ENCODE data around the gene HORMAD2.
"Not testable (repeated sequence)": the region's sequence is repeated elsewhere in the genome, so short reads cannot be mapped to it uniquely, and the experiment has no call there.

Gene HORMAD2

GRCh38 chr22:30193031-30193775 is 112.9 kb downstream of the HORMAD2 start:
- no peak for DNase-seq

GRCh38 chr22:30195245-30196140 is 115.2 kb downstream of the HORMAD2 start:
- DNase-seq, result no peak

DNA sequence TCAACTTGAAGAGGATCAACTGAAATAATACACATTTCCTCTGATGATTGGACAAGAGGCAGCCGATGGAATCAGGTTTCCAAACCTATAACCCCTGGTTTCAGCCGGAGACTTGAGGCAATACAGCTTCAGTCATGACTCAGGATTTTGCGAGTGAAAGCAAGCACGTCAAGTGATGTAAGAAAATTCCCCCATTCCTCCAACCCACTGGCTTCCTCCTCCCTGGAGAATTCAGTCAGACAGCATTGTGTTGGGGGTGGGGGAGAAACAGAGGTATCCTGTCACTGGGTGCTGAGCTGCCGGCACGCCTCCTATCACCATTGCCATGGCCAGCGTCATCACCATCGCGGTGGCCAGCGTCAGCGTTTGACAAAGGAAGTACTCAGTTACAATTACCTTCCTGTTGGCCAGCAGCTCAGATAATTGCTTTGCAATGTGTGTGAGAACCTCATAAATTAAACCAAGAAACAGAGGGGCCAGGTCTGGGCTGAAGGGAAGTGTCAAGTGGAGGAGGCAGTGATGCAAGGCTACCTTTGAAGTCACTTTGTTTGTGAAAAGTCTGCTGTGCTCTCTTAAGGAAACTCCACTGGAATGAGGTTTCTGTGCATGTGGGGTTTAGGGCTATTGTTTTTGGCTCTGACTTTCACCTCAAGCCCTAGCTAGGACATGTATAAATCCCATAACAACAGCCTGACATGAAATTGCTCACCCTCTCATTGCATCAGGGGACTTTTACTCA is 116.0 kb downstream of the HORMAD2 start:
- DNase-seq, result peak; percentile 53

DNA sequence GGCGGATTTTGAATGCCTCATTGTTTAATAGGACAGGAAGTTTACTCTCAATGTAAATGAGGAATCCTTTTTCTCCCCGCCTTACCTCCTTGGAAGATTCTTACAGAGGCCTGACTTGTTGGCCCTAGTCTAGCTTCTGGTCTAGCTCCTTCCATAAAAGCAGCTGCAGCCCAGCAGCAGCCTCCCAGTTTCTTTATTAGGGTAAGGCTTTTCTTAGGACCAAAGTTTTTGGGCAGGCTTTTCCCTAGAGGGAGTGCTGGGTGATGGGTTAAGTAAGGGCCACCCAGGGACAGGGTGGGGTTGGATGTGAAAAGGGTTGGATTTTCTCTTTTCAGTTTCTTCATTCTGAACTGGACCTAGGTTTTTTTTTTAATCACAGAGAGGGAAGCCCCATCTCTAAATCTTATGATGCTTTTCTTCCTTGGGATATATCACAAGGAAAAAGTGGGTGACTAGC is 116.6 kb downstream of the HORMAD2 start:
- DNase-seq, result no peak

DNA sequence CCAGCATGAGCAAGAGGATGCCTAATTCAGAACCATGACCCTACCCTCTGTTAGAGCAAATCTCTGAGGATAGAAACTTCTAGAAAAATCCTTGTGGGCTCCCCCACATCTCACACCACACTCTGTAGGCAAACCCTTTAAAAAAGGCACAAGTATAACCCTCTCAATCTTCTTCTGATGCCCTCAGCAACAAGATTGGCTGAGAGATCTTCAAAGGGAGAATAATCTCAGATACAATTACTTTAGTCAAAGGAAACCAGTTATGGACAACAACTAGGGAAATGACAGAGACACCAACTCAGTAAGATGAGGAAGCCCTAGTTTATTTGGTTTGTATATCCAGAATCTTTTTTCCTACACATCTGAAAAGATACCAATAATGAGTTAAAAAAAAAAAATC is 117.1 kb downstream of the HORMAD2 start:
- no peak for DNase-seq

- no peak for DNase-seq
These were observed 118.0 kb downstream of the HORMAD2 start for GRCh38 chr22:30198152-30198825.

- no peak for DNase-seq
These were observed 118.7 kb downstream of the HORMAD2 start for GRCh38 chr22:30198921-30199320.

- not testable (repeated sequence) for DNase-seq
These were observed 120.6 kb downstream of the HORMAD2 start for GRCh38 chr22:30200905-30201304.

DNA sequence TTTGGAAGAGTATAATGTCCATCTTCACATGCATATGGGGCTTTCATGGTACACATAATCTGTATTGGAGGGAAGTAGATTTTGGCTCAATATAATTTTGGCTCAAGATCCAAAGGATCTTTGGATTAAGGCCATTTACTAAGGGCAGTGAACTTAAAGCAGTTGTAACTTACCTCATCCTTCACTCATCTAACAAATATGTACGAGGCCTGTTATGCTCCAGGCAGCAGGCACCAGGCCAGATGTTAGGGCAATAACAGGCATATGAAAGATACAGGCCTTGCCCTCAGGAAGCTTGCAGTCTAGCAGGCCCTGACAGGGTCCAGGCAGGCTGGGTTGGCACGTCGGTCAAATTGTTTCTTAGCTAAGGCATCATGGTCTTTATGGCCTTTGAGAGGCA is 121.7 kb downstream of the HORMAD2 start:
- no peak for DNase-seq

DNA sequence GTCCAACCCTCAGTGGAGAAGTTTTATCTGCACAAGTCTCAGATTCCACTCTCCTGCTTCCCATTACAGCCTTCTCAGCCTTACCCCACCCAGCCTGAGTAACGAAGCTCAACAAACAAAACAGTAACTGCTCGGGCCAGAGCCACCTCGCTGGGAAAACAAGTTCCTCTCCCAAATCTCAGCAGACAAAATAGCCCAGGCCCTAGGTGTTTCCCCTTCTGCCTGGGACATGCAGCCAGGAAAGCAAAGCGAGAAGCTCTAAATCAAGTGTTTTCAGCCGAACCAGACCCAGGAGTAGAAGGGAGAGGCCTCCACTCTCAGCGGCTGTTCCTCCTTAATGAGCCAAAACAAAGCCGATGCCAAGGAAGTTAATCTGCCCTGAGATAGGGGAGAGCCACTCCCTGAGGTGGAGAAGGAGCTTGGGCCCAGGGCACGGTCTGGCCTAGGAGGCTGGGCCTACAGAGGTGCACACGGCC is 122.3 kb downstream of the HORMAD2 start:
- DNase-seq, result no peak

DNA sequence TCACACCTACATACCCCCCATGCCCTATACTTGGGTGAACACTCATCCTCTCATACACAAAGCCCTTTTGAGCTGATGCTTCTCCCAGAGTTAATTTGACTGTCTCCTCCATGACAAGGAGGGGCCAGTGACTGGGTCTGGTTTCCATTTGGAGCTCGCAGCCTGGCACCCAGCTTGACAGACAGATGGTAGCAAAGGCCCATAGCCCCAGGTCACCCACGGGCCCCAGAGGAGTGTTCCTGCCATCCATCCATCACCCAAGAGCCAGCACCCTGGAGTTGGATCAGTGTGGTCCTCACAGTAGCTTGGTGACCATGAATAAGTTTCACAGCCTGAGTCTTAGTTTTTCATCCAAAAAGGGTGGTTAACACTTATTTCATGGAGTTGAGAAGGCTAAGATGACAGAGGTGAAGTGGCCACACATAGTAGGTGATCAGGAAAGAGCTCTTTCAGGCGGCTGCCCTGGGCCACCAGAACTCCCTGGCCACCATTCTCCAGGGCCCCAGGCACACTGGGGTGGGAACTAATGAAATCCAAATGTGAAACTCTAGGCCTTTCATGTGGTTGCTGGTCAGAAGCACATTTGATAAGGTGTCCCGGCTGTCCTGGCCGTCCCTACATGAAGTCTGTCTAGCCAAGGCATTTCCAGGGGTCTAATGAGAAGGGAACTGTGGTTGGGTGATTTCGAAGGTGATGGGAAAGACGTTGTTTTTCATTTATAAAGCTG is 123.9 kb downstream of the HORMAD2 start:
- no peak for DNase-seq

DNA sequence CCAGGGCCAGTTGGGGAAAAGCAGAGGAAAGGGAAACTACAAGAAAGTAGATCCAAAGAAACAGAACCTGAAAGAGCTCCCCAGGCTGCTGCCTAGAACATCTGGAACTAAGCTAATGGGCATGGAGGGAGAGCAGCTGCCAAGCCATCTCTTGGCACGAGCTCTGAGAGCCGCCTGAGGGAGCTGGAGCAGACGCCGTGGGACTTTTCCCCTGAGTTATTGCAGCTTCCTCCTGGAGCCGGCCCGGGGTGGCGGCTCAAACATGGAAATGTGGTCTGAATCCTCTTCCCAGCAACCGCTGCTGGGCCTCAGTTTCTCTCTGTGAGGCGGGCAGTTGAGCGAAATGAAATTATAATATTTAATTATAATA is 124.5 kb downstream of the HORMAD2 start:
- DNase-seq, result no peak

- no peak for DNase-seq
These were observed 125.2 kb downstream of the HORMAD2 start for GRCh38 chr22:30205281-30206115.

DNA sequence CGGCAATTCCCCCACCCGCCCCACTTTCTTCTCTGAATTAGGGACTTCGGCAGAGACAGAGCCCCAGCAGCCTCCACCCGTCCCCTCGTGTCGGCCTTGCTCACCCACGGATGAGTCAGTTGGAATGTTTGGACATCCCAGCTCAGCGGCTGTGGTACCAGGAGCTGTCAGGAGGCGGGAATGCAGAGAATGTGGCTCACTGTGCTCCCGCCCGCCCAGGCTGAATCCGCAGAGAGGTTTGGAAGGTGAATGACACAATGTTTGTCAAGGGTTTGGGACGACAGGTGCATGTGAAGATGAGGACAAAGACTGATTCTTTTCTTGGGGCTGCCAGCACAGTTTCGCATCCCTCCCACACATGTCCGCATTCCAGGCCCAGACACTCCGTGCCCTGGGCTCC is 126.7 kb downstream of the HORMAD2 start:
- DNase-seq, result no peak

GRCh38 chr22:30208631-30209603 is 128.7 kb downstream of the HORMAD2 start:
- no peak for DNase-seq

DNA sequence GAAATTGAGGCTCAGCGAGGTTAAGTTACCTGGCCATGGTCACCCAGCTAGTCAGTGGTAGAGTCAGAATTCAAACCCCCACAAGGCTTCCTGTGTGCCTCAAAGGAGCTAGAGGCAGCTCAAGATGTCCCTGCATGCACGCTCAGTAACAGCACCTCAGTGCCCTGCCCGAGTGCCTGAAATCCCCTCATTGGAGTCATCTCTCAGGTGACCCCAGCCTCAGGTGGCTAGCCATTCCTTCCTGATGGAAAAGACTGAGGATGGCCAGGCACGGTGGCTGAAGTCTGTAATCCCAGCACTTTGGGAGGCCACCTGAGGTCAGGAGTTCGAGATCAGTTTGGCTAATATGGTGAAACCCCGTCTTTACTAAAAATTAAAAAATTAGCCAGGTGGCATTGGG is 129.4 kb downstream of the HORMAD2 start:
- no peak for DNase-seq

GRCh38 chr22:30210235-30210909 is 130.1 kb downstream of the HORMAD2 start:
- no peak for DNase-seq

GRCh38 chr22:30211124-30211820 is 131.0 kb downstream of the HORMAD2 start:
- DNase-seq, result no peak
